Amygdala (tissue), 56 donors: ENCODE data around the gene ADGRV1.
"Not testable (repeated sequence)": the region's sequence is repeated elsewhere in the genome, so short reads cannot be mapped to it uniquely, and the experiment has no call there.

Source experiments
- DNase-seq, 56 donors: peaks; one replicate each; lab custom pipeline; 2025; lab: John Stamatoyannopoulos, UW

The ADGRV1 gene

GRCh38 chr5:91041132-91041531, 482.5 kb downstream of the ADGRV1 start:
- not testable (repeated sequence) for DNase-seq

GRCh38 chr5:91042247-91042935, 483.8 kb downstream of the ADGRV1 start:
- no peak for DNase-seq

GRCh38 chr5:91042936-91043255, 484.3 kb downstream of the ADGRV1 start:
- DNase-seq = no peak

- no peak for DNase-seq
Measured at GRCh38 chr5:91048073-91048472, 489.5 kb downstream of the ADGRV1 start.

GRCh38 chr5:91049112-91049511, 490.5 kb downstream of the ADGRV1 start:
- no peak for DNase-seq

DNA sequence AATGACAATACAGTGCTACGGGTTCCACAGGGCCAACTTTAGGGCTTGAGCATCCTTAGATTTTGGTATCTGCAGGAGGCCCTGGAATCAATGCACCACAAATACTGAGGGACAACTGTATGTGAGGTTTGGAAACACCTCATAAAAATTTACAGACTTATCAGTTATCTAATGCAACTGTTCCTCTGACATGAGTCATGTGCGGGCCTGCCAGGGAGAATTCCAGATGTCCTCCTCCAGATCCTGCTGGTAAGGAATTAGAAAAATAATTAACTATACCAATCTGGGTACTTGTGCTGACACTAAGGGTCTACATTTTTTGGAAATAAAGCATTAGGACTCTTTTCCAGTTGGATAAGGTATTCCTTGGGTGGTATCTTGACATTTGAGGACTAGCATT, 491.2 kb downstream of the ADGRV1 start:
- DNase-seq = no peak

- DNase-seq = not testable (repeated sequence)
Measured at GRCh38 chr5:91052411-91052810, 493.8 kb downstream of the ADGRV1 start.

- DNase-seq = no peak
Measured at GRCh38 chr5:91052977-91053740, 494.6 kb downstream of the ADGRV1 start.

DNA sequence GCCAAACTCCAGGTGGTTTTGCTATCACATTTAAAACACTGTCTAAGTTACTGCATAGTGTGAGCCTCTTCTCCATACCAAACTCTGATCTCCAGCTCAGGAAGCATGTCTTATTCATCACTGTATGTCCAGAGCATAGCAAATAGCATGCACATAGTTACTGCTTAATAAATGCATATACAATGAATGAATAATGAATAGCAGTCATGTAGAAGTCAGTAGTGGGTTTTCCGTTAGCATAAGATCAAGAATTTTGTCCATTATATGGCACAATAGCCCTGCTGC, 495.1 kb downstream of the ADGRV1 start:
- DNase-seq = no peak

- DNase-seq = no peak
Measured at GRCh38 chr5:91058155-91058554, 499.6 kb downstream of the ADGRV1 start.

DNA sequence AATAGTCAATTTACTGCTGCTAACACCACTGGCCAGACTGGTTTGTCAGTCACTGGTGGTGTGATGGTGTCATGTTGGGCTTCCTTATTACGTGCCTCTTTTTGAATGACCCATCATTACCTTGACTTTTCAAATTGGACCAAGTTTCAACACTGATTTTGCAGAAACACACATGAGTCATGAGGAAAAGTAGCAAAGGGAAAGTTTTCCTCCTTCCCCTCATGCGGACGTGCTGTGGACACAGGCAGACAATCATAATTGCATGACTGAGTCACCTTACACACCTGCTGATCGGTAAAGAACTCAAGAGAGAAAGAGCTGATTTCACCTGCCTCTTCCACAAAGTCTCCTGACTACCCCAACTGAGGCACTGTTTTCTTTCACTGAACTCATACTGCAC, 500.0 kb downstream of the ADGRV1 start:
- DNase-seq = no peak

- DNase-seq = no peak
Measured at GRCh38 chr5:91059409-91059808, 500.8 kb downstream of the ADGRV1 start.

DNA sequence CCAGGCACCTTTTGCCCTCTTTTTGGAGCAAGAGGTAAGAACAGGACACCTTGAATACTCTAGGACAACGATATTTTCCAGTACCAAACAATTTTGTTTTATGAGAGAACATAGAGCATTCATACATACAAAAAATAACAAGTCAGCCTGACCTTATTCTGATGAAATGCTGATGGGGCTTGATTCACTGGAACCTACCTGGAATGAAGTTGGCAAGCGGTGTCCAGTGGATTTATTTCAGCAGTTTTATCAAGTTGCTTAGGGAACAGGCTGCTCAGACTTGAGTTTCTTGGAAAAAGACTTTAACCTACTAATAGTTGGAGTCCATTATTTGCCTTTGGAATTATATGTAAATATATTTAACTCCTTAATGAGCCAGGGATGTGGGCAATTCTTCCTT, 502.5 kb downstream of the ADGRV1 start:
- DNase-seq = no peak

GRCh38 chr5:91061946-91062562, 503.5 kb downstream of the ADGRV1 start:
- DNase-seq = no peak

GRCh38 chr5:91063098-91063690, 504.6 kb downstream of the ADGRV1 start:
- DNase-seq = not testable (repeated sequence)

DNA sequence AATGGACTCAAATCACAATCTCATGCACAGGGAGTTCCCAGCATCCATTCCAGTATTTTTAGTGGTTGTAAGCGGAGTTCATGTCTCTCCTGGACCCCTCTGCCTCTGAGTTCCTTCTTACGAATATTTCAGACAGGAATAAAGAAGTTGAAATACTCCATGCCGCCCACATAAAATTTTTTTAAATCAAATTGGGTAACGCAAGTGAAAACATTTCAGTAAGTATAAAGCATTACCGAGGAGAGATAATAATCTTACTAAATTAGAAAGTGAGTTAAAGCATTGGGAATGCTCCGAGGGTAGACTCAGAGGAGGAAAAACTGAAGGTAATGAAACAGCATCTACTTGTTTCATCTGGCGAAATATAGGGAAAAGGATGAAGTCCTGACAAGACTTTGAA, 506.9 kb downstream of the ADGRV1 start:
- no peak for DNase-seq

- DNase-seq = no peak
Measured at GRCh38 chr5:91069364-91069763, 510.8 kb downstream of the ADGRV1 start.

- DNase-seq = no peak
Measured at GRCh38 chr5:91070761-91071550, 512.4 kb downstream of the ADGRV1 start.

DNA sequence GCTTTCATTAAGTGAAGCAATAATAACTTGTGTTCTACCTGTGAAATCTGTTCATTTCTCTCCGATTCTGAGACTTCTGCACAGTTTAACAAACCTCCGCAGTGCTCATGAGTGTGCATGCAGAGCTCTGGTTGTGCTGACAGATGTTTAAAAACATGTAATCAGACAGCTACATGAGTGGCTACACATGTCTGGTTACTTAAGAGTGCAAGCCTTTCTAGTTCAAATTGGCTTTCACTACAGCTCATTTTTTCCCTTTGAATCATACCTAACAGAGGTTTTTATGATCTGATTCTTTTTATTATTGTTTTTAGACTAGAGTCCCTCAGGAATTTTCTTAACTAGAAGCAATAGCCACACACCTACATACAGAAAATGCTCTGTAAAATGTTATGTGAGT, 514.3 kb downstream of the ADGRV1 start:
- no peak for DNase-seq

- no peak for DNase-seq
Measured at GRCh38 chr5:91074615-91075014, 516.0 kb downstream of the ADGRV1 start.

GRCh38 chr5:91076138-91076537, 517.5 kb downstream of the ADGRV1 start:
- no peak for DNase-seq
